Colon (tissue), 2 donors: ENCODE data around the gene KIF6.
"Not testable (repeated sequence)": the region's sequence is repeated elsewhere in the genome, so short reads cannot be mapped to it uniquely, and the experiment has no call there.

Experiments
- FAIRE-seq: peaks from 2 replicates; lab custom pipeline; 2012; peaks lifted over from hg19 to GRCh38; lab: Jason Lieb, UNC
- donor health status: control.
- donor health status: control.

KIF6 gene

GRCh38 chr6:39724787-39725631 lies at the start of gene KIF6:
Gene KIF6, minus strand, starts transcription at chr6:39725408. Its CDS starts 98 bp downstream, at chr6:39725310.
- FAIRE-seq: no peak

DNA sequence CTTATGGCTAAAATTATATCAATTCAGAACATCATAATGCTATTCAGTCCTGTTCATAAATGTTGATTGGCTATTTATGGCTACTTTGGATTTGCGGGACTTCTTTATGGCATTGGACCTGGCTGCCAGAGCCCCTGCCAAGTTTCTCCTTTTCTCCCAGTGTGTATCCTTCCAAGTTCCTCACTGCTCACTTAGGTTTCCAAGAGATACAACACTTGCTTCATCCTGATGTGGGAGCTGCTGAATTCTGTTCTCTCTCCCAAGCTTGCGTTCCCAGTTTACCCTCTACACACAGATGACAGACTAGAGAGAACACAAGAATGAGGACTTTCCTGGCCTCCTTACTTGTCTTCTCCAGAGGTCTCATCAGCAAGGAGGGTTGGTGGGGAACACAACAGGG lies 48.6 kb upstream of the KIF6 start:
- no peak for FAIRE-seq

DNA sequence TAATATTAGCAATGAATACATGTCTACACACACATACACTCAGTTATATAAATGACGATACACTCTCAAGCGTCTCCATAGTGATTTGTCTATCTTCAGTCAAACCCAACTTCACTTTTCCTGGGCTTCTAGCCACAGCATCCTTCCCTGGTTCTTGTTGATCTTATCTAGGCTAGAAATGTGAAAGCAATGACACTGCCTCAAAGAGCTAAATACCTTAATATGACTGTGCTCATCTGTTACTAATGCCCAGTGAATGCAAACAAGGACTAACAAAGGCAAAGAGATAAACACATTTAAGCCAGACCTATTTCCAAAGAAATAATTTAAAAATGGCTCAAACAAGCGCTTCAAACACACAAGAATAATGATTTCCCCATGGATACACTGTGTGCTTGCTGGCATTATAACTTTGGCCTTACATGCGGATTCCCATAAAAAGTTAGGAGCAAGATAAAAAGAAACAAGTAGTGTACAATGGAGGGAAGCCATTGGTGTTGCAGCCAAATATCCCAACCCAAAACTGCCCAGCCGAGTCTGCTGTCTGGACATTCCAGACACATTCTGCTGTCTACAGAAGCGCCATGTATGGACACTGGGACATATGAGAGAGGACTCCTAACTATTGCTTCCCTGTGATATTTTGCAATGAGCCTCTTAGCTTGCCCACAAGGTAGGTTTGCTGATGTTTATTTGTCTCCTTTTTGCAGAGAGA lies 47.5 kb upstream of the KIF6 start:
- no peak for FAIRE-seq

DNA sequence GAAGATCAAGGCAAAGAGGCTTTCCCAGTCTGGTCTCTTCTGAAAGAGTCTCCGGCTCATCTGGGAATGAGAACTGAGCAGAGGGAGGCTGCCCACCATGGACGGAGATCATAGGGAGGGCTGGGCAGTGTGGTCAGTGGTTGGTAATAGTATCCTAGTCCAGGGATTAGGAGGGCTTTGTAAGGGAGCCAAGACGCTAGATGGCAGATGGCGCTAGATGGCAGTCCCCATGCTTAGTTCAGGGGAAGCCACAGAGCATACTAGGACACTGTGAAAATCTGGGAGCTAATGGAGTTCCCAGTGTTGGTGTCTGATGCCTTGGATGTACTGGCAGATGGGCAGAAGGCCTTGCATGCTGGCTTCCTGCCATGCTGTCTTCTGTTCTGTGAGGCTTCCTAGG lies 45.2 kb upstream of the KIF6 start:
- FAIRE-seq: no peak

DNA sequence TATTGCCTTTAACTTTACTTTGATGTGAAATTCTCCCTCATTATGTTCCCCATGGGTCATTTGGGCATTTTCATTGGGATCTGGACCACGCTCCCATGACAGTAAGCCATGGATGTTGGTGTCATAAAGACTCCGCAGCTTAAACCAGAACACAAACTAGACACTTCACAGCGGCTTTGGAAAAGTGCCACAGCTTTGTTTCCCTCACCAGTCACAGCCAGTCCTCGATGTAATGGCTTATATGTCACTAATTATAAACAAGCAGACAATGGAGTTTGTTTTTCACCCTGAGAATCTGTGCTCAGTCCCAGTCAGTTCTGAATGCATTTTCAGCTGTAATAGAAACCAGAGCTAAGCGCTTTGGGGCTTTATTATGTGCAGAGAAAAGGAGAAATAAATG lies 43.8 kb upstream of the KIF6 start:
- no peak for FAIRE-seq

- no peak for FAIRE-seq
Measured at GRCh38 chr6:39765508-39766065, 40.4 kb upstream of the KIF6 start.

DNA sequence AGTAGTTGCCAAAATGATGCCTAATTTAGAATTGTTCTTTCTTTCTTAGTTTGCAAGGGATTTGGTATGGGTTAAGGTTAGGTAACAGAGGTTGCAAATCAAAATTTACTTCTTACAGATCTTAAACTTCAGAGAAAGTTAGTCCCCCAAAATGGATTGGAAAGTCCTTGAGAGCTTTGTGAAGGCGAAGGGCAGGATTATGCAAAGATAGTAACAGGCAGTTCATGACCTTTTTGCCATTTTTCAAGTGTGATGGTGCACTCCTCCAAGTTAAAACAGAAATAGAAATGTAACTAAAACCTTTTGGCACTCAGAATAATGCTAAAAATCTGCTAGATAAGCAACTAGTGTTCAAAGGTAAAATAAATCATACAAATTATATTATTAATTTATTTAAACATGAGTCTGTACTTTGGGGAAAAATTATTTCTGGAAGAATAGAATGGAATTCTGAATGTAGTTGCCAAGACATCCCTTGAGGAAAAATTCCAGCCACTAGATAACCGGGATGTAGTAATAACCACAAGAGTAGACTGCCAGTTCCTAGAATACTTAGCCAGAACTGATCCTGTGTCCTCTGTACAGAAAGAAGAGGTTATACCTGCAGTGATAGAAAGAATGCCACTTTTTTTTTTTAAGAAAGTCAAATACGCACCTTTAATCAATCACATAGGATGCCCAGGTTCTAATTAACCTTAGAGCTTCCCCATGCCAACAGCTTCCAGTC lies 35.2 kb upstream of the KIF6 start:
- no peak for FAIRE-seq

DNA sequence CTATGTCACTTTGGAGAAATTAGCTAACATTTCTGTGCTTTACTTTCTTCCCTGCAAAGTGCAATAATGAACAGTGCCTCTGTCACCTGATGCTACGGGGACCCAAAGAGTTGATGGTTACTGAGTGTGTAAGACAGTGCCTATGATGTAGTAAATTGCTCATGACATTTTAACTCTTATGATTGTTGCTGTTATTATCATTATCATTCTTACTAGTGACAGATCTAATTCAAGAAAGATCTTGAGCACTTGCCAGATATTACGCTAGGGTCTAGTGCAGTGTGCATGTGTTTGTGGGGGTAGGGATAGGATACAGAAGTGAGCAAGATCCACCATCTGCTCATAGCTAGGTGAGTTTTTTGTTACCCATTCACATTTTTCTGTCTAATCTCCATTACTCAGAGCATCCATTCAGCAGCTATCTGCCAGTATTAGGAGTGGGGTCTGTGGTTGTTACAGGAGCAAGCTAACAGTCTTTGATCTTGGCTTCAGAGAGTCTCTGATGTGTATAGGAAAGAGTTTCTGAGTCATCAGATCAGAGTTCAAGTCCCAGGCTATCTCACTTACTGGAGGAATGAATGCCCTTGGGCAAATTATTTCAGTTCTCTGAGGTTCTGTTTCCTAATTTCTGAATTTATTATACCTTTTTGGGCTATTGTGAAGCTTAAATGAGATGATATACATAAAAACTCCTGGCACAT lies 33.8 kb upstream of the KIF6 start:
- FAIRE-seq: no peak

- FAIRE-seq: no peak
Measured at GRCh38 chr6:39756582-39756981, 31.4 kb upstream of the KIF6 start.

- no peak for FAIRE-seq
Measured at GRCh38 chr6:39755231-39755630, 30.0 kb upstream of the KIF6 start.

GRCh38 chr6:39754514-39755115 lies 29.4 kb upstream of the KIF6 start:
- no peak for FAIRE-seq

DNA sequence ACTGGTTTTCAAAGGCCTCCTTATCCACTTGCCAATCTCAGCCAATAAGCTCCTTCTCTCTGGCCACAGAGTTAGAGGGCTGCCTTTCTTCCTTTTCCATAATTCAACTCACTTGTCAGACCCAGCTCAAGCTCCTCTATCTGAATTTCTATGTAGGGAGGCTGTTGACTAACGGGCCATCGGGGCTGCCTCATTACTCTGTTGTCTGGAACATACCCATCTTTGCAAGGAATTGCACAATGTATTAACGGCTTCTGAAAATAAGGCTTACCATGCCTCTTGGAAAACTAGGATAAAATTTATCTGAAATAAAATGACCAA lies 28.5 kb upstream of the KIF6 start:
- no peak for FAIRE-seq

GRCh38 chr6:39752835-39753724 lies 27.9 kb upstream of the KIF6 start:
- FAIRE-seq: no peak

DNA sequence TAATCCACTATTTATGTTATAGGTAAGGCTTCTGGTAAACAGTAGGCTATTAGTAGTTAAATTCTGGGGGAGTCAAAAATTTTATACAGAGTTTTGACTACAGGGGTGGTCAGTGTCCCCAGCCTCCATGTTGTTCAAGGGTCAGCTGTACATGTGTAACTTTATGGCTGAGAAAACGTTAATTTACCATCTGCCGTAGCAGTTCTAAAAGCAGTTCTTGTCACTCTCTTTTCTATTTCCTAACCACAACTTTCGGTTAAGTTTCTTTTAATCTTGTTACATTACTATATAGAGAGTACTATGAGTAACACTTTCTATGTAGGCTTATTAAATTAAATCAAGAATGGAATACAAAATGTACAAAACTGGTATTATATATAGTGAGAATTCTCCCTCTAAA lies 21.6 kb upstream of the KIF6 start:
- no peak for FAIRE-seq

DNA sequence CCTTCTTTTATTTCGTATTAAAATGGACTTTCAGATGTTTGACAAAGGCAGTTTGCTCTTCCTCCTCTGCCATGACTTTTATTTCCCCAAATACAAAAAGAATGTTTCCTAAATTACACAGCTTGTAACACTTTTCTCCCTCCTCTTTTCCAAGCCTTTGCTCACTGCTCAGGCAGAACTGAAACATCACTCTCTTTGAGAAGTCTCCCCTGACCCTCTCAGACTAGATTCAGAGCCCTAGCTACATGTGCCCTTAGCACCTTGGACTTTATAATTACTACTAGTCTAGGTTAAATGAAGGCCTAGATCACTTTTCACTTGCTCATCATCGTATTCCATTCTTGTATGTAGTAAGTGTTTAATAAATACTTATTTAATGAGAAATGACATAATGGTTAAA lies 8.5 kb upstream of the KIF6 start:
- no peak for FAIRE-seq

DNA sequence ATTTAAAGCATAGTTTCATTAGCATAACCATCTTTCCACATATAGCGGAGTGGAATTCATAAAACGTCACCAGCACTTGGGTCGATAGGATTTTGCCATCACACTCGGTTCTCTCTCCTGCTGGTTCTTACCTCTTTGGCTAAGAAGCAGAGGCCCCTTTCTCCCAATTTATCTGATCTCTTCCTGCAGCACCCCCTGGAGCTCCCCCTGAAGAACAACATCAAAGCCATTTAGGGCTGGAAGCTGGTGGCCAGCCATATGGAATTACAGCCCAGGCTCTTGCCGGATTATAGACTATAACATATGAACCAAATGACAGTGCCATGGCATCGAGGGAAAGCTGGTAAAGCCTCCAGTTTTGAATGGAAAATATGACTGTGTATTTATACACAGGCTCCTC lies 6.4 kb upstream of the KIF6 start:
- FAIRE-seq: no peak

GRCh38 chr6:39729945-39730344 lies 4.7 kb upstream of the KIF6 start:
- FAIRE-seq: no peak

GRCh38 chr6:39725632-39725997 lies 407 bp upstream of the KIF6 start:
- FAIRE-seq: no peak

- not testable (repeated sequence) for FAIRE-seq
Measured at GRCh38 chr6:39723350-39723749, 1.9 kb downstream of the KIF6 start.

GRCh38 chr6:39714802-39715201 lies 10.4 kb downstream of the KIF6 start:
- no peak for FAIRE-seq
